Activated T-helper 1 cell treated with Interleukin-2 at 50 U/mL for 16 hours (primary cell): ENCODE results near the gene NFRKB.

ENCODE experiments used
- DNase-seq: peaks from one replicate; pipeline ENCODE4 v3.0.0-alpha.2; 2020; ENCODE audit warnings: low read depth

The NFRKB gene

DNA sequence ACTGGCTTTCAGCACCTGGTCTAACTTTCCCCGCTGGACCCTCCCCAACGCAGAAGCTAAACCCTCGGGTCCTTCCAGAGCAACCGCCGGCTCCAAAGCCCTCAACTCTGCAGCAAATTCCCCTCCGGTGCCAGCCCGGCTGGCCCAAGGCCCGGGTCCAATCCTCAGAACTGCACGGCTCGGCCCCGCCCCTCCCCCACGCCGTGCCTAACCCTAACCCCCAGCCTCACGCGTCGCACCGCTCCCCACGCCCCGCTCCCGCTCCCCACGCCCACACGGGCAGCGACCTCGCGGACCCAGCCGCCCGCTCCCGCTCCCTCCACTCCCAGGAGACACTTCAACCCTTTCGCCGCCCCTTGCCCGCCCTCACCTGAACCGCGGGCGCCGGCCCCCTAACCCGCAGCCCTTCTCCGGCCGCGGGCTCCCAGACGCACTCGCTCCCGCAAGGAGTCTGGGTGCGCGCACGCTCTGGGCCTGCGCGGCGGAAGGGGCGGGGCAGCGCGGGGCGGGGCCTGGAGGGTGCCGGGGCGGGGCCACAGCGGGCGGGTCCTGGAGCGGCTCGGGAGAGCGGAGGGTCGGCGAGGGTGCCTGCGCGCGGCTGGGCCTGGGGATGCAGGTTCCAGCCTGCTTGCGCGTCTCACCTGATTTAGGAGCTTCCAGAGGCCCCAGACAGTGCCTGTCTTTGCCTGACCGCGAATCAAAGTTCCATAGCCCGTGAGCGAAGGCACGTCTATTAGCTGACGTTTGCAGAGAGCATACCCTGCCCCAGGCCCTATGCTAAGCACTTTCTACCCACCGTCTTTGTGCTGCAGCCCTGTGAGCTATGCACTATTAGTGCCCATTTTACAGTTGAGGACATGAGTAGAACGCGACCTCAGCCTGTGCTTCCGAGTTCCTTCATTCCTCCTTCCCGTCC lies at the start of gene NFRKB:
TSS of gene NFRKB (minus strand) at position 453 of the 916 bp plus-strand sequence. CDS start 2,729 bp downstream, outside the sequence.
- peak; percentile 88 for DNase-seq

DNA sequence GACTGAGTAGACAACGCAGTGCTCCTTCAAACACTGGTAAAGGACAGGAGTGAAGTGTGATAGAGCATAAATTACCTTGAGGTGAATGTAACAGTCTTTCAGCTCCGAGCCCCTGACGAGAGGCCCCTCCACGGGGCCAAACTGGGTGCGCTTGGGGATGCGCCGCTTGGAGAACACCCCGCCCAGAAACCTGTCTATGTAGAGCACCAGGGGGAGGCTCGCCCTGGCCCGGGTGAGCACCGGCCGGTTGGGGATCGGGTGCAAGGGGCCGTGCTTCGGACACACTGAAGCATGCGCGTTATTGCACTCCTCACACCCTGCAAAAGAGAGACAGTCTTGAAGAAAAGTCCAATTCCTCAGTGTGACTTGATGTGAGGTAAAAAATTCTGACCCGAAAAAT lies 49.3 kb upstream of the NFRKB start:
- DNase-seq: no peak

DNA sequence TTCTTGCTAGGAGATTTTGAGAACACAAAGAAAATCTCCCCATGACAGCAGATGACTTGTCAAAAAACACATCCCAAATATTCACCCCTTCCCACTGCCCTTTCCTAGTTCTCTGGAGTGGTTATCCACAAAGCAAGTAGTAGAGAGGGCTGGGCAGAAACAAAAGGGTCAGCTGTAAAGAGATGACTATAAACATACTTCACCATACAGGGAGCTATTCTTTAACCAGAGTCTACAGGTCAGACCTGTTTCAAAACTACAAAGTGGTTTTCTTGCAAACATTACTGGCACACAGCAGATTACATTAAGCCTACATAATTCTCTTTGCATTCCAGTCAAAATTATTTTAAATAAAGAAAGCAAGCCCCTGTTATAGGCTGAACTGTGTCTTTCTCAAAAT lies 47.7 kb upstream of the NFRKB start:
- no peak for DNase-seq

DNA sequence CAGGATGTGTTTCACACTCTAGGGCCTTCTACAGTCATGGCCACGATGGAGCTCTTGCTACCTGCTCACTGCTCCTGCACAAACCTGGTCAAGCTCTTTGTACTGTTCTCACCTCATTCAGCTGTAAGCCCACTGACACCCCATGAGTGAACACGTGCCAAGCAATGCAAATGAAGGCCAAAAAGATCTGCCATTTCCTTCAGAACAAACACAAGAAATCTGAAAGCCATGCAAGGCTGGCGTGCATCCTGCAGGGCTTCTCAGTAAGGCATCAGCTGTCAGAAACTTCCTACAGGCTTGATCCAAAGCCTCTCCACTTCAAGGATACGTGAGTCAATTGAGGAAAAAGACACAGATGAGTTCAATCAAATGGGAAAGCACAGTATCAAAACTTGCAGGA lies 44.1 kb upstream of the NFRKB start:
- DNase-seq: no peak

DNA sequence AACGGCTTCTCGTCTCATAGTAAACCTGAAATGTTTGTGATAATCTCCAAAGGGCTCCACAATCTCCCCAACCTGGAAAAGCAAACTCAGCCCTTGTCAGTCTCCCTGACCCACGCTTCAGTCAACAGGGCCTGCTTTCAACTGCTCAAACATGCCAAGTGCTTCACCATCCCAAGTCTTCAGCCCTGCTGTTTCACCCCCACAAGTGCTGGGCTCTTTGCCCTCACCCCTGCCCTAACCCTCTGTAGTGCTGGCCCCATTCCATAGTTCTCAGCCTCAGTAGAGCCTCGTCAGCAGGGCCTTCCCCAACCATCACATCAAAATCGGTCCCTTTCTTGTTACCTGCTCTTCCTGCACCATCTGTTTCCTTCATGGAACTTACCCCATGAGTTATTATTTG lies 43.4 kb upstream of the NFRKB start:
- DNase-seq: no peak

DNA sequence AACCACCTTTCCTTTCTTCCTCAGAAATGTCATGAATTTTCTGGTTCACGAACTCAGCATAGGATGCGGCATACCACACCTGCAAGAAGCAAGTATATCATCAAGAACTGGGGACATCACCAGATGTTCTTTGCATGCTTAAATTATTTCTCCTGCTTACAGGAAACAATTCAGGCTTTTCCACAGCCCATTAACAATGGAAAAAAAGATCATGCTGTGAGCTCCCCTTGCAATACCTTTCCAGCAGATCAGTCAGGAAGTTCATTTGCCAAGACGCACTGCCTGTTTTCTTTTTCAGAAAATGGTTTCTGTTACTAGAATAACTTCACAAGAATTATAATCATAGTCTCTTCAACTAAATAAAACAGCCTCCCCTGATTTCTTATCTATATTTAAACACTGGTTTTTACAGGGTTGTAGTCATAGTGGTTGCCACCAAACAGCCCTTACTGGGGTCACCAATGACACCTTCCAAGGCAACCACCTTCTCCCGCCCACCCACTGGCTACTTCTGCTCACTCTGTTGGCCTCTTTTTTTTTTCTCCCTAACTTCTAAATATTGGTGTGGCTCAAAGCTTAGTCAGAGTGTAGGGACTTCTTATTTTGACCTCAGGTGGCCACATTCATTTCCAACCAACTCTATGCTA lies 42.3 kb upstream of the NFRKB start:
- no peak for DNase-seq

DNA sequence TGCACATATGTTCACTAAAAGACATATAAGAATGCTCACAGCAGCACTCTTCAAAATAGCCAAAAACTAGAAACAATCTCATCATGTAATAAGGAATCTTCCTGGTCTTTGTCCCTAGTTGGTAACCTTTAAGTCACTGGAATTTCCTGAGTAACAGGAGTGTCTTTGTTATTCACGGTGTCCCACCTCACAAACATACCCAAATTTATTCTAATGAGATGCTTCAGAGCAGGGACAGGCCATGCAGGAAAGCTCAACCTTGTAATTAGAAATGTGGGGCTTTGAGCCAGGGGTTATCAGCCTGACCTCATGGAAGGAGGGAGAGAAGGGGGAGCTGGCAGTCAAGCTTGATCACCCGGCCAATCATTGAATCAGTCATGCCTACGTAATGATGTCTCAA lies 40.3 kb upstream of the NFRKB start:
- DNase-seq: no peak

DNA sequence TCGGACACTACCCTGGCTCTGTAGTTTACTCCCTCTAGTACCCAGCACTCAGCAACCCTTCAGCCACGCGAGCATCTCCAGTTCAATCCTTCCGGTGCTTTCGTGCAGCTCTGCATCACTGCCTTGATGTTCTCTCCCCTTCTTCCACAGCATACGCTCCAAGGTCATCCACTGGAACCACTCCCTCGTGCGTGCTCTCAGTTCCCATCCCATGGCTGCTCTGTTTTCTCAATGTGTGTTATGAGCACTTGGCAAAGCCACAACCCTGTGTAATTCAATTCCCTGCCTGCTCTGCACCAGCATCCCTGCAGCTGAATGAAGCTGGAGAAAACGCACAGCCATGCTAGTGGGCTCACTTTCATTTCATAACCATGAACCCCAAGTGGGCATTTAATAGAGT lies 38.5 kb upstream of the NFRKB start:
- DNase-seq: no peak

DNA sequence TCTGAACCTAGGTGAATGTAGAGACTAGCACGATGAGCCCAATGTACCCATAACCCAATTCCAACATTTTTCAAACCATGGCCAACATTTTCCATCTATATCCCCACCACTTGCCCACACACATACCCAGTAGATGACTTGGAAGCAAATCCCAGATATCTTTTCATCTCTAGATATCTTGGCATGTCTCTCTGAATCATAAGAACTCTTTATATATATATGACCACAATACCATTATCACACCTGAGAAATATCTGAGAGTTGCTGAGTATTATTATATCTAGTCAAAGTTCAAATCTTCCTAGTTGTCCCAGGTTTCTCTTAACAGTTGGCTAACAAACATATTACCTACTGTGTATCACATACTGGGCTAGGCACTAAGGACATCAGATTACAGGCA lies 37.9 kb upstream of the NFRKB start:
- no peak for DNase-seq

DNA sequence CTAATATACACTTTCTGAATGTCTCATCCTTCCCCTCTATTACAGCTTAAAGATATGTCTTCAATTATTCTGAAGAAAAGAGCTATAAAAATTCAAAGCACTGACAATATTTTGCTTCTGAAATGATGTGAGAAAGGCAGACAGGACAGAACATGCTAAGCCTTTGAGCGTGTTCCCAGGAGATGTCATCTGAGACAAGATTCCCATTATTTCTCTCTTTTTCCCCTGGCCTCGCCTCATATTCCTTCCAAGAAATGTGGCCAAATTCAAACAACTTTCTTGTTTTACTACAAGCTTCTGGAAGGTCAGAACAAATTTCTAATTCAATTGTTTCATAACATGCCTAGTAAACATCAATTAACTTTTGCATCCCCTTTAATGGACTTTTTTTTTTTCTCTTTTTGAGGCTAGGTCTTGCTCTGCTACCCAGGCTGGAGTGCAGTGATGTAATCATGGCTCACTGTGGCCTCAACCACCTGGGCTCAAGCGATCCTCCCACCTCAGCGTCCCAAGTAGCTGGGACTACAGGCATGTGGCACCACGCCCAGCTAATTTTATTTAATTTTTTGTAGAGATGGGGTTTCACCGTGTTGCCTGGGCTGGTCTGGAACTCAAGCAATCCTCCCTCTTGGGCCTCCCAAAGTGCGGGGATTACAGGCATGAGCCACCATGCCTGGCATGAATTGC lies 37.1 kb upstream of the NFRKB start:
- DNase-seq: no peak

DNA sequence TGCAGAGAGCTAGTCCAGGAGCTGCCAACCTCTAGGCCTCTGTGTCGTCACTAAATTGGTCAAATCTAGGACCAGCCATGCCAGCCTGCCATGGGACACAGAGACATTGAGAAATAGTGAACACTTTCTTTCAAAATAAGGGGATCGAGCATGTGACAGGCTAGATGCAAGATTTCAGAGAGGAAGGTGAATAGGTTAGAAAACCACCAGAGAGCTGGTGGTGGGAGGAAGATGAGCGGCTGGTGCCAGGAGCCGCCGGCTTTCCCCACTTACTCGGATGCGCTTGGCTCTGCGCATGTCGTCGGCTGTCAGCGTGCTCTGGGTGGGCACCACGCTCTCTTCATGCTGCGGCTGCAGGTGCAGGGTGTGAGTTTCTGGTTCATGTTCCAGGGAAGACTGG lies 35.4 kb upstream of the NFRKB start:
- no peak for DNase-seq

DNA sequence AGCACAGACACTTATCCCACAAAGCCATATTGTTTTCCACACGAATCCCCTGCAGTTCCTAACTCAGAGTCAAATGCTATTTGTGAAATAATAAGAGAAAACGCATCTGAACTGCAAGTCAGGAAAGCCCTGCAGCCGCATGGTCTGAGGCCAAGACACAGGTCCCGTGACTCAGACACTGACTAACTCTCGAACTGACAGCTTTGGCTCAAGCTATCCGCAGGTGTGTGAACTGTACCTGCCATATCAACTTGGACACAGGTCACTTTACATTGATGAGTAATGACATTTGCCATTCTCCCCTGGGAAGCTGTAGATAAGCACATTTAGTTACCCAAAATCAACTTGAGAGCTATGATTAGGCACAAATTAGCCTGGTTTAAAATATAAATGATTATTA lies 34.9 kb upstream of the NFRKB start:
- DNase-seq: no peak

DNA sequence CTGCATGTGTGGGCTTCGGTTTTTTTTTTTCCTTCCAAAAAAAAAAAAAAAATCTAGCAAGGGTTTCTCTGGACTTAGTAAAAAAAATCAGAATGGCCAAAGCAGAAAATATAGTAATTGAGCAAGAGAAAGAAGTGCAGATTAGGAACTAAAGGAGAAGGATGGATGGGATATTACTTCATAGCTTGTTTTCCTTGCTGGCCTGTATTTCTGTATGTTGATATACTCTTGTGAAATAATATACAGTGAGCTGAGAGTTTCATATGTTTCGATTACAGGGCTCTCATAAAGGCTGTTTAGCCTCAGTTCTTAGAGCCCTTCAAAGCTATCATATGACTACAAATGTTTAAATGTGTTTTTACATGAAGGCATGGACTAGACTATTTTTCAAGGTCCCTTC lies 34.3 kb upstream of the NFRKB start:
- no peak for DNase-seq

DNA sequence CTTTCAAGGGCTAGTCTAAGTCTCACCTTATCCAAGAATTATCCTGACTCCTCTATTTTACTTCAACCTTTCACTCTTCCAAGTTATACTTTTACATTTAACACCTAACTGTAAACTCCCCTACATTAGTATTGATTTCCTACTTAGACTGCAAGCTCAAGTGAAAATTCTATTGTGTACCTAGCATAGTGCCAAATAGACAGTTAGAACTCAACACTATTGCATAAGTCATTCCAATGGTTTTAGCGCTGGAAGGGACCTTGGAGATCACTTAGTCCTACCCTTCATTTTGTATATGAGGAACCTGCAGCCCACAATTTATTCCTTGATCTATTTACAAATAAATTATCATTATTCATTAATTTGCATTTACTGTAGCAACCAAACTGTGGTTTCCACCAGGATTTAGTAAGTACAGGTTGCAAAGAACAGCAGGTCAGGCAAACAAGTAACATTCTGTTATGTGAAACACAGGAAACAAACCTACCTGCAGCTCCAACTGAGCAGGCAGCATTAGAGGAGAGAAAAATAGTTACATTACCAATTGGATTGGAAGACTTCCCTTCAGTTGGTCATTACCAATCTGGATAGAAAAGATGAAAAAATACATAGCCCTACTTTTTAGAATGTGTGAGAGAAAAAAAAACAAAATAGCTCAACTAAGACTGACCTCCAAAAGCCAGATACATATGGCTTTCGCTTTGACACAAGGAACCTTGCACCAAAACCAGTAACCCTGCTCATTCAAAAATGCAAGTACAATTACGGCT lies 33.7 kb upstream of the NFRKB start:
- DNase-seq: no peak

DNA sequence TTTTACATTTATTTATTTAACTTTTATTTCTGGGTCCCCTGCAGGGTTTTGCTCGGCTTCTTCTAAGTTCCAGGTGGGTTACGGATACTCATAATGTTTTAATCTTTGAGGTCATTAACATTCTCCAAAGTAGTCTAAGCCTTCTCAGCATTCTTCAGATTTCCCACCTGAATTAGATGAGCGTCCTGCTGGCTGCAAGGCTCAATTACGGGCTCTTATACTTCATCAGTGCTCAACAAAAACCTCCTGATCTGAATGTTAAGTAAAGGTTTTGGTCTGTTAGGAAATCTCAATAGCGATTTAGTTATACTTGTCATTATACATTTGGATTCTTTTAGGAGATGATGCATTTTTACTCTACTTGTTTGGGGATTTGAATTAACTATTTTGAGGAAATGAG lies 27.3 kb upstream of the NFRKB start:
- DNase-seq: no peak

DNA sequence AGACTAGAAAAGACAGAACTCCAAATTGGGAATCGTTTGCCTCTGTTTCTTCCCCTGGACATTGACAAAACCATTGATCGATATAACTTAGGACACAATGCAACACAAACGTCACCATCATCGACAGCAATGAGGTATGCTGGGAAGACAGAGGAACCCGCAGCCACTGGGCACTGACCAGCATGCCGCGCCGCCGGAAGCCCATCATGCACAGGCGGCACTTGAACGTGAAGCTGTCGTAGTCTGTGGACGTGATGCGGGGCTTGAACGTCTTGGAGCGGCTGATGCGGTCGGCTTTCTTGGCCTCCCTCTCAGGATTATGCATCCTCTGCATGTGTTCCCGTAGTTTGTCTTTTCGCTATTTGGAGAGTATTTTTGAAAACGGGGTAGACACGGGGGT lies 23.0 kb upstream of the NFRKB start:
- no peak for DNase-seq

DNA sequence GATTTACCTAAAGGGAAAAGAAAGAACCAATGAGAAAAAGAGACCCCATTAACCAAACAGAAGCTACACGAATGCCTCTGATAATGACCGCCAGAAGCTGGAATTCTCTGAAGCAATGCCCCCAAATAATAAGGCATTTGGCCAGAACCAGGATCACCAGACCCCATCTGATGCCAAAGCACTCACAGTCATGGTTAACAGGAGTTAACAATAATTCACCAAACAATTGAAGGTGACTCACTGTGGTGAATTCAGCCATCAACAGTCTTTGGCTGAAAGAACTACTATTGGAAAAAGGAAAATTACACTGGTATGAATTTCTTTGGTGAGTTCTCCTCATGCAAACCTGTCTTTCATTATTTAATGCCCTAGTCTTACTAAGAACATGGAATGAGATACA lies 21.9 kb upstream of the NFRKB start:
- DNase-seq: no peak

DNA sequence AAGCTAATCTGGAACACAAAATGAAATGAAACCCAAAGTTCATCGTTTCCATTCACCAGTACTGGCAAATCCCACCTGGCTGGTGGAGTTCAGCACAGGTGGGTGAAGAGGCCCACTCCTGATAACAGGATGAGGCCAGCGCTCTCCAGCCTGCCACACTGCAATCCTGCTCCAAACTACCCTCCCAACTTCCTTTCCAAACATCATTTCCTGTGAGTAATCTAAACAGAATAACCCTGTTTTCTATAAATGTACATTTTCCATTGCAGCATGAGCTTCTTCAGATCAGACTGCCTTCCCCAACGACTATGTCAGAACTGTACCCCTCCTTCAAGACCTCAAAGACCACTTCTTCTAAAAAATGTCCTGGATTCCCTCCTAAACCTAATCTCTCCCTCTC lies 15.9 kb upstream of the NFRKB start:
- no peak for DNase-seq

DNA sequence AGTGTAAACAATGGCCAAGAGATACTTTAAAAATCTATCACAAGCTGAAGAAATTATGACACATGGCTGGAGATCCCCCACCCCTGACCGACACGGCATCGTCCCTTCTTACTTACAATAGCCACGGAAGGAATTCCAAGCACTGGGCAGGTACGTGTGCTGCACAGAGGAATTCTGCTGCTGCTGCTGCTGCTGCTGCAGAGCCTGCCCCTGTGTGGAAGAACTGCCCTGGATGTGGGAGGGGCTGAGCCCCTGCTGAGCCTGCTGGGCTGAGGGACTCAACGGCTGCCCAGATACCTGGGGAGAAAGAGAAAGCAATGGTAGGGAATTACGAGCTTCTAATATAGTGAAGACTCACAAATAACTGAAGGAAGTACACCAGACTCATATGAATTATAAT lies 15.0 kb upstream of the NFRKB start:
- no peak for DNase-seq

DNA sequence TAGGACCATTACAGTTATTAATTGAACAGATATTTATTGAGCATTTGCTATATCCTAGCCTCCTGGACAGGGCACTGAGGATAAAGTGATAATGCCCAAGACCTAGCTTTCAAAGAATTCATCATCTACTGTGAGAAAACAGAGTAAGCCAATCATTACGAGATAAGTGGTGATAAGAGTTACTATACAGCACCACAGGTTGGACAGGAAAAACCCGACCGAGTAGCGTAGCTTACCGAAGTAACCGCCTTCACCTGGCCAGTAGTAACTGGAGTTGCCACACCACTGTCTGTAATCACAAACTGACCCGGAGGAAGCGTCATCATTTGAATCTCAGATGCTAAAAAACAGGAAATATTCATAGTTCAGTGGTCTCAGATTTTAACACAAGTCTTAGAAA lies 10.0 kb upstream of the NFRKB start:
- DNase-seq: no peak

DNA sequence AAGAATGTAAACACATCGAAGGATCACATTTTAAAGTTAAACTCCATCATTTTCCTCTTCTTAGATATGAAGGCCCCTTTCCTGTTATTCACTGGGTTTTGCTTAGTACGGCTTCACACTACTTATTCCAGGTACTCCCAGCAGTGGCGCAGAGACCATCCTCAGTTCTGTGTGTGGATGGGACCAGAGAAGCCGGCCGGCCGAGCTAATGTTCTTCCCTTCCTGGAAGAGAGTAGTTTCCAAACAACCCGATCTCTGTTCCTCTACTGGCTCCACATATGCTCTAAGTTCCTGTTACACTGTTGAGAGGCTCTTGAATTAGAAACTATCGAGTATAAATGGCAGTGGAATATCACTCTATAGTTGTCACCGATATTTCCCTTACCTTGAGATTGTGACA lies 684 bp upstream of the NFRKB start:
- DNase-seq: no peak
